ENCODE results near the gene MGAT4A.

- TF ChIP-seq SPI1 (IDR thresholded peaks at IDR 0.05; ENCODE audit: low read depth, low read length) (no peak), POLR2A (IDR thresholded peaks at IDR 0.05; ENCODE audit: low read depth, low read length) (no peak), TAF1 (IDR thresholded peaks at IDR 0.05; ENCODE audit: low read depth, low read length) (no peak), POLR2AphosphoS5 (IDR thresholded peaks at IDR 0.05; ENCODE audit: low read depth, low read length) (no peak), POU2F2 (IDR thresholded peaks at IDR 0.05; ENCODE audit: low read depth, low read length) (no peak)
Measured at GRCh38 chr2:98729652-98730051, 1.3 kb downstream of the MGAT4A start.

Data from GM12891 (cell line).